Activated T-cell treated with anti-CD3 and anti-CD28 coated beads, Interleukin-2, amount 50 U/mL, for 72 hours (primary cell): ENCODE measurements around the gene LRRC17. TPM values are rescaled to one million over a fixed set of nuclear protein-coding genes. Genes with fewer than 3 reads are reported as not detected.
"Not testable (repeated sequence)": the region's sequence is repeated elsewhere in the genome, so short reads cannot be mapped to it uniquely, and the experiment has no call there.

Source experiments
- ATAC-seq, 2 donors: fragments of 150-1000 bp; cut with Tn5 transposase; replicated peaks in 1 of 2; 2 replicates each; pipeline ENCODE4 v1.10.0; 2021; ENCODE audit warnings: moderate library complexity in 2 of 2, mild to moderate bottlenecking in 1 of 2
- DNase-seq, 2 donors: peaks; one replicate each; pipeline ENCODE4 v3.0.0; 2021 to 2022; ENCODE audit warnings: mixed read lengths in 1 of 2
- H3K27ac Mint-ChIP-seq: one replicate; pipeline ENCODE4 v1.8.0; 2022; ENCODE audit warnings: mild to moderate bottlenecking, moderate library complexity, mixed read lengths
- H3K27me3 Mint-ChIP-seq: one replicate; pipeline ENCODE4 v1.8.0; 2022; ENCODE audit warnings: low read depth, mixed read lengths
- H3K36me3 Mint-ChIP-seq, 2 donors: one replicate each; pipeline ENCODE4 v1.8.0; 2022; ENCODE audit warnings: mixed read lengths in 2 of 2, mild to moderate bottlenecking in 1 of 2; ENCODE audit not compliant: insufficient read depth in 2 of 2
- H3K4me1 Mint-ChIP-seq: one replicate; pipeline ENCODE4 v1.8.0; 2022; ENCODE audit warnings: low read depth, mixed read lengths
- H3K4me3 Mint-ChIP-seq, 2 donors: one replicate each; pipeline ENCODE4 v1.8.0; 2022; ENCODE audit warnings: mild to moderate bottlenecking in 2 of 2, mixed read lengths in 2 of 2, moderate library complexity in 2 of 2
- H3K9me3 Mint-ChIP-seq, 2 donors: one replicate each; pipeline ENCODE4 v1.8.0; 2022; ENCODE audit warnings: mixed read lengths in 2 of 2
- total RNA-seq, 2 donors: library from RNA; stranded (reverse); gene quantifications; one replicate each; pipeline ENCODE4 v1.2.3, GENCODE V29; 2022

LRRC17 gene
- total RNA-seq, 2 donors from 2014 or later, result 0.31 TPM; not detected in 1

- no peak for DNase-seq
- H3K27ac Mint-ChIP-seq, result no peak overlapping the region
- no peaks in the 10 kb centered on the region for H3K36me3 Mint-ChIP-seq
- H3K27me3 Mint-ChIP-seq, result no peaks in the 10 kb centered on the region
- no peak for ATAC-seq
- no peaks in the 10 kb centered on the region for H3K9me3 Mint-ChIP-seq
- no peak overlapping the region for H3K4me3 Mint-ChIP-seq
- H3K4me1 Mint-ChIP-seq, result no peaks in the 10 kb centered on the region
Observed at GRCh38 chr7:102890292-102890970, 22.4 kb upstream of the LRRC17 start.

- ATAC-seq, result no peak
- H3K4me1 Mint-ChIP-seq, result no peaks in the 10 kb centered on the region
- no peak overlapping the region for H3K27ac Mint-ChIP-seq
- no peaks in the 10 kb centered on the region for H3K27me3 Mint-ChIP-seq
- H3K4me3 Mint-ChIP-seq, result no peak overlapping the region
- no peaks in the 10 kb centered on the region for H3K9me3 Mint-ChIP-seq
- no peaks in the 10 kb centered on the region for H3K36me3 Mint-ChIP-seq
- no peak for DNase-seq
Observed at GRCh38 chr7:102890971-102891692, 21.7 kb upstream of the LRRC17 start.

DNA sequence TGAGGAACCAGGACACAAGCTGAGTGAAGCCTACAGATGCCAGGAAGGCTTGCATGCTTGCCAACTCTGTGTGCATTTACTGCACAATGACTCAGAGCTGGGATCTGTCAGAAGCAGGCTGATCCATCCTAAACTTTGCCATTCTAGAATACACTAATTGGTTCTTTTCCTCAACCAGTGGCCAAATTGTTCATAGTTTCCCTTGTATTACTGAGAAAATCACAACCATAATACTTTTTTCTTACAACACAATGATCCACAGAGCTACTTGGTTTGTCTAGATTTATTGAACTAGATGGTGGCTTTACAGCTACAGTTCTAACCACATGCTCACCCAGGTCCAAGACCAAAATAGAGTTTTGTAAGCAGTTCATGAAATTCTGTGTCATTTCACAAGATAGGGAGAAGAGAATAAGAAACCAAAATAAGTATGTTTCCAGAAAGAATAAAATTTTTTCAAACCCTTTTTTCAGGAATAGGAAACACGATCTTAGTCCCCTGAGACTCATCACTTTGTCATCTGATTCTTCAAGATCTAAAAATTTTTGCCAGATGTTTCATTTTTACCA, 21.0 kb upstream of the LRRC17 start:
- H3K27me3 Mint-ChIP-seq, result no peaks in the 10 kb centered on the region
- H3K27ac Mint-ChIP-seq, result no peak overlapping the region
- ATAC-seq, result no peak
- no peaks in the 10 kb centered on the region for H3K4me1 Mint-ChIP-seq
- H3K4me3 Mint-ChIP-seq, result no peak overlapping the region
- DNase-seq, result no peak
- H3K9me3 Mint-ChIP-seq, result no peaks in the 10 kb centered on the region
- no peaks in the 10 kb centered on the region for H3K36me3 Mint-ChIP-seq

GRCh38 chr7:102892631-102893278, 20.0 kb upstream of the LRRC17 start:
- H3K27me3 Mint-ChIP-seq, result no peaks in the 10 kb centered on the region
- ATAC-seq (no peak), DNase-seq (no peak)
- H3K4me3 Mint-ChIP-seq, result no peak overlapping the region
- no peaks in the 10 kb centered on the region for H3K36me3 Mint-ChIP-seq
- H3K4me1 Mint-ChIP-seq, result no peaks in the 10 kb centered on the region
- H3K9me3 Mint-ChIP-seq, result no peaks in the 10 kb centered on the region
- H3K27ac Mint-ChIP-seq, result no peak overlapping the region

GRCh38 chr7:102895602-102896001, 17.2 kb upstream of the LRRC17 start:
- no peak overlapping the region for H3K27ac Mint-ChIP-seq
- no peaks in the 10 kb centered on the region for H3K9me3 Mint-ChIP-seq
- no peak overlapping the region for H3K4me3 Mint-ChIP-seq
- H3K36me3 Mint-ChIP-seq, result no peaks in the 10 kb centered on the region
- no peaks in the 10 kb centered on the region for H3K27me3 Mint-ChIP-seq
- H3K4me1 Mint-ChIP-seq, result no peaks in the 10 kb centered on the region
- DNase-seq (no peak), ATAC-seq (no peak)

DNA sequence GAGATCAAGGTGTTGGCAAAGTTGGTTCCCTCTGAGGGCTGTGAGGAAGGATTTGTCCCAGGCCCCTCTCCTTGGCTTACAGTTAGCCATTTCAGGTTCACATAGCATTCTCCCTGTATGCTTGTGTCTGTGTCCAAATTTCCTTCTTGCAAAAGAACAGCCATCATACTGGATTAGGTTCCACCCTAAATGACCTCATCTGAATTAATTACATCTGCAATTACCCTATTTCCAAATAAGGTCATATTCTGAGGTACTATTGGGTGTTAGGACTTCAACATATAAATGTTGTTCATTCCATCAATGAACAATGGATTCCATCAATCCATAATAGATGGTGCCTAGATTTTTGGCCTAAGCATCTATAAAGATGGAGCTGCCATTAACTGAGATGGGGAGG, 16.2 kb upstream of the LRRC17 start:
- Mint-ChIP-seq H3K4me1 (no peaks in the 10 kb centered on the region), H3K27me3 (no peaks in the 10 kb centered on the region), H3K9me3 (no peaks in the 10 kb centered on the region), H3K27ac (no peak overlapping the region), H3K36me3 (no peaks in the 10 kb centered on the region), H3K4me3 (no peak overlapping the region)
- DNase-seq (no peak), ATAC-seq (no peak)

DNA sequence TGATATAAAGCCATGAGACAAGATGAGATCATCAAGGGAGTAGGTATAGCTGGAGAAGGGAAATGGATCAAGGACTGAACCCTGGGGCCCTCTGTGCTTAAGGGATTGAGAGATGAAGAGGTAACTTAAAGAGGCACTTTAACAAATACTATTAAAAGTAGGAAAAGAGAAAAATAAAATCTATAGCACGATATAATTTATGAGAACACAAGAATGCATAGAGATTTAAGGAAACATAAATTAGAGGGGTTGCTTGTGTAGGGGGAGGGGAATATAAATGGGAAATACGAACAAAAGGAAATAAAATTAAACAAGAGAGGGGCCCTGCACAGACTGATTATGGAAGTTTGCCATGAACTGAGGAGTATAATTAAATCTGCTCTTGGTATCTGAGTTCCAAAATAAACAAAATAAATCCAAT, 15.6 kb upstream of the LRRC17 start:
- Mint-ChIP-seq H3K9me3 (no peaks in the 10 kb centered on the region), H3K27ac (no peak overlapping the region), H3K4me1 (no peaks in the 10 kb centered on the region), H3K36me3 (no peaks in the 10 kb centered on the region), H3K27me3 (no peaks in the 10 kb centered on the region), H3K4me3 (no peak overlapping the region)
- ATAC-seq (no peak), DNase-seq (no peak)

GRCh38 chr7:102897856-102898531, 14.8 kb upstream of the LRRC17 start:
- no peaks in the 10 kb centered on the region for H3K27me3 Mint-ChIP-seq
- H3K27ac Mint-ChIP-seq, result no peak overlapping the region
- no peaks in the 10 kb centered on the region for H3K4me1 Mint-ChIP-seq
- no peaks in the 10 kb centered on the region for H3K36me3 Mint-ChIP-seq
- H3K9me3 Mint-ChIP-seq, result no peaks in the 10 kb centered on the region
- ATAC-seq (no peak), DNase-seq (no peak)
- no peak overlapping the region for H3K4me3 Mint-ChIP-seq

- Mint-ChIP-seq H3K27me3 (no peaks in the 10 kb centered on the region), H3K9me3 (no peaks in the 10 kb centered on the region), H3K4me1 (no peaks in the 10 kb centered on the region), H3K27ac (no peak overlapping the region), H3K4me3 (no peak overlapping the region), H3K36me3 (no peaks in the 10 kb centered on the region)
- no peak for DNase-seq
- no peak for ATAC-seq
Observed at GRCh38 chr7:102898532-102898859, 14.3 kb upstream of the LRRC17 start.

GRCh38 chr7:102902052-102902451, 10.7 kb upstream of the LRRC17 start:
- not testable (repeated sequence) for H3K27ac Mint-ChIP-seq, DNase-seq, H3K9me3 Mint-ChIP-seq

DNA sequence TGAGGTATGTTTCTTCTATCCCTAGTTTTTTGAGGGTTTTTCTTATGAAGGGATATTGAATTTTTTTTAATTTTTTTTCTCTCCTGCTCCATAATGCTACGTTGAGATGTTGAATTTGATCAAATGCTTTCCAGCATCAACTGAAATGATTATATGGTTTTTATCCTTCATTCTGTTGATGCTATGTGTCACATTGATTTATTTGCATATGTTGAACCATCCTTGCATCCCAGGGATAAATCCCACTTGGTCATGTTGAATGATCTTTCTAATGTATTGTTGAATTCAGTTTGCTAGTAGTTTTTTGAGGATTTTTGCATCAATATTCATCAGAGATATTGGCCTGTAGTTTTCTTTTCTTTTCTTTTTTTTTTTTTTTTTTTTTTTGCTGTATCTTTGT, 9.2 kb upstream of the LRRC17 start:
- not testable (repeated sequence) for DNase-seq, H3K27ac Mint-ChIP-seq, ATAC-seq, H3K4me1 Mint-ChIP-seq, H3K4me3 Mint-ChIP-seq, H3K27me3 Mint-ChIP-seq, H3K9me3 Mint-ChIP-seq, H3K36me3 Mint-ChIP-seq

More at GRCh38 chr7:102902052-102902451, 10.7 kb upstream of the LRRC17 start:
- not testable (repeated sequence) for H3K27me3 Mint-ChIP-seq, H3K4me3 Mint-ChIP-seq, ATAC-seq, H3K36me3 Mint-ChIP-seq, H3K4me1 Mint-ChIP-seq

GRCh38 chr7:102908676-102909075, 4.1 kb upstream of the LRRC17 start:
- no peak overlapping the region for H3K4me3 Mint-ChIP-seq
- peaks cover 3 to 4% of the 10 kb centered on the region in 2 donors for H3K9me3 Mint-ChIP-seq
- H3K36me3 Mint-ChIP-seq, result peaks cover 4 to 6% of the 10 kb centered on the region in 2 donors
- ATAC-seq (no peak), DNase-seq (no peak)
- no peaks in the 10 kb centered on the region for H3K27me3 Mint-ChIP-seq
- no peak overlapping the region for H3K27ac Mint-ChIP-seq
- H3K4me1 Mint-ChIP-seq, result peaks cover 6% of the 10 kb centered on the region

DNA sequence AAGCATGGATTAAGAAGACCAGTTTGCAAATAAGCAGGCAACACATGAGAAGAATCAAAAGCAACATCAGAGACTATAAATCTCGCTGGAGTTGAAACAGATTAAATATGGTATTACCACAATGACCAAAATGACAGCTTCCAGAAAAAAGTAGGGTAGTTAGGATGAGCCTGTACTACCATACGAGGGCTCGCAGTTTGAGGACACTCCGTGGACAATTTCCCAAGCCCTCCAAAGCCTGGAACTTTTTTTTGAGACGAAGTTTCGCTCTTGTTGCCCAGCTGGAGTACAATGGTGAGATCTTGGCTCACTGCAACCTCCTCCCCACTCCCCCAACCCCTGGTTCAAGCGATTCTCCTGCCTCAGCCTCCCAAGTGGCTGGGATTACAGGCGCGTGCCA, 1.0 kb downstream of the LRRC17 start:
- Mint-ChIP-seq H3K36me3 (no peaks in the 10 kb centered on the region), H3K4me1 (peaks cover 6% of the 10 kb centered on the region), H3K9me3 (peaks cover 0 to 2% of the 10 kb centered on the region in 2 donors), H3K27ac (no peak overlapping the region), H3K4me3 (no peak overlapping the region), H3K27me3 (no peaks in the 10 kb centered on the region)
- no peak for ATAC-seq
- DNase-seq, result no peak
